CD4-positive, alpha-beta T cell treated with Interleukin-12 subunit alpha and Interleukin-12 subunit beta, for 1 hour (primary cell): ENCODE data around the gene PPP6R2.
"Not testable (repeated sequence)": the region's sequence is repeated elsewhere in the genome, so short reads cannot be mapped to it uniquely, and the experiment has no call there.

Experiments
- DNase-seq: peaks from one replicate; pipeline ENCODE4 v3.0.0-alpha.2; 2020

PPP6R2 gene

GRCh38 chr22:50318698-50319411 is 24.3 kb upstream of the PPP6R2 start:
- DNase-seq, result no peak

- no peak for DNase-seq
Measured at GRCh38 chr22:50319503-50319951, 23.6 kb upstream of the PPP6R2 start.

GRCh38 chr22:50320116-50320515 is 23.0 kb upstream of the PPP6R2 start:
- no peak for DNase-seq

DNA sequence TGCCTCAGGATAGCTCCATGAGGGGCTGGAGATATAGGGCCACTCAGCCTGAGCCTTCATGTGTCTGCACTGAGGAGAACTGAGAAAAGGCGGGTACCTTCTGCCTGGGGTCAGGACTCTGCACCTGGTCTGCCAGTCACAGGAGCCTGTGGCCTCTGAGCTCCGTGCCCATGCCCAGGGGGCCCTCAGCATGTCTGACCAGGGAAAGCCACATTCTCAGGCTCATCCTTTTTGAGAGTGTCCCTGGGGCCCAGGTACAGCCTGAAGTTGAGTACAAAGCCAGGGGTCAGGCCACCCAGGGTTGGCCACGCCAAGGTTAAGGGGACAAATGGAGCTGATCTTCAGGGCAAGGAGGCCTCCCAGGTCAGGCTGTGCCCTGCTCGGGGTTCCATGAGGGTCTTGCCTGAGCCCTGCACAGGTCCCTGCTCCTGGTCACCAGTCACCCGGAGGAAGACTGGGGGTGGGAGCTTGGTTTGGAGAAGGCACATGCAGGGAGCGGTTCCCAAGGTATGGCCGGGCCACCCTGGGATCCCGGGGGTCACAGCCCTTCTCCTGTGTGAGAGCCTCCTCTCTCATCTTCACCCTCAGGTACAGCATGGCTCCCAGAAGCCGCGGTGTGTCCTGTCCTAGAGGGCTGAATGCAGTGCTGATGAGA is 22.3 kb upstream of the PPP6R2 start:
- DNase-seq, result no peak

DNA sequence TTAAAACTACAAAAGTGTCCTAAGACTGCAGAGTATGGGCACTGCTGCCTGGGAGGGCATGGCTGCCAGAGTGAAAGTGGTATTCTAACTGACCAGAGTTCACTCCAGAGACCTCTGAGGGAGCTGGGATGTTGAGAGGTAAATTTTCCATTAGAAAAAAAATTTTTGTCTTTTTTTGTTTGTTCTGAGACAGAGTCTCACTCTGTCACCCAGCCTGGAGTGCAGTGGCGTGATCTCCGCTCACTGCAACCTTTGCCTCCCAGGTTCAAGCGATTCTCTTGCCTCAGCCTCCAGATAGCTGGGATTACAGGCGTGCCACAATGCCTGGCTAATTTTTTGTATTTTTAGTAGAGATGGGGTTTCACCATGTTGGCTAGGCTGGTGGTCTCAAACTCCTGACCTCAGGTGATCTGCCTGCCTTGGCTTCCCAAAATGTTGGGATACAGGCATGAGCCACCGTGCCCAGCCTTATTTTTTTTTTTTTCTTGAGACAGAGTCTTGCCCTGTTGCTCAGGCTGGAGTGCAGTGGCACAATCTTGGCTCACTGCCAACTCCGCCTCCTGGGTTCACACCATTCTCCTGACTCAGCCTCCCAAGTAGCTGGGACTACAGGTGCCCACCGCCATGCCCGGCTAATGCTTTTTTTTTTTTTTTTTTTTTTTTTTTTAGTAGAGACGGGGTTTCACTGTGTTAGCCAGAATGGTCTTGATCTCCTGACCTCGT is 20.6 kb upstream of the PPP6R2 start:
- DNase-seq, result not testable (repeated sequence)

GRCh38 chr22:50323900-50324299 is 19.2 kb upstream of the PPP6R2 start:
- no peak for DNase-seq

- DNase-seq, result no peak
Measured at GRCh38 chr22:50325444-50326224, 17.5 kb upstream of the PPP6R2 start.

GRCh38 chr22:50326225-50326955 is 16.7 kb upstream of the PPP6R2 start:
- no peak for DNase-seq

DNA sequence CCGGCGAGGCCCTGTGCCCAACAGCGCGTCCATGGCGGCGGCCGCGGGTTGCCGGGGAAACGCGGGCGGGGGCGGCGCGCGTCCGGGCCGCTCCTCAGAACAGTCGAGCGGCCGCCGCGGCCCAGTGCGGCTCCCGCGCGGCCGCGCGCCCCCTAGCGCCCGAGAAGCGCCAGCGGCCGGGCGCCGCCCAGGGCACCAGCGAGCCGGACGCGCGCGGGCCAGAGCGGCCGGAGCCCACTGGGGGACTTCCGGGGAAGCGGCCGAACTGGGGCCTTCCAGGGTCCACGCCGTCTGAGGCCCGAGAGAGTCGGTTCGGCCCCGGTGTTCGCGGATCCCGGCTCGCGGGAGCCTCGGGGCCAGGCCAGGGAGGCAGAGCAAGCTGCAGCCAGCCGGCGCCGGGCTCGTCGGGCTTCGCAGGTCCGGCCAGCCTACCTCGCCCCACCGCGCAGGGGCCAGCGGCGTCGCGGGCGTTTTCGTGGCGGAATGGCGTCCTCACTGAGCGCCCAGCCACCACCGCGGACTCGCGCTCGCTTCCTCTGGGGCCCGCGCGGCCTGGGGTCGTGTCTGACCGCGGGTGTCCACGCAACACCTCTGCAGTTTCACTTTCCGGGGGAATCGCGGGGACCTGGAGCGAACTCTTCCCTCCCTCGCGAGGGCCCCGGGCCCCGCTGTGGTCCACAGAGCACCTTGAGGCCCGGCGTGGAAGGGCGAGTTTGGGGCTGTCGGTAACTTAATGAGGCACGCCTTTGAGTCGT is 16.0 kb upstream of the PPP6R2 start, which contains the start of gene DENND6B:
Gene DENND6B (minus strand): TSS at position 57 of the 755 bp plus-strand sequence. CDS start 24 bp downstream, at position 33.
- DNase-seq, result peak; percentile 77

DNA sequence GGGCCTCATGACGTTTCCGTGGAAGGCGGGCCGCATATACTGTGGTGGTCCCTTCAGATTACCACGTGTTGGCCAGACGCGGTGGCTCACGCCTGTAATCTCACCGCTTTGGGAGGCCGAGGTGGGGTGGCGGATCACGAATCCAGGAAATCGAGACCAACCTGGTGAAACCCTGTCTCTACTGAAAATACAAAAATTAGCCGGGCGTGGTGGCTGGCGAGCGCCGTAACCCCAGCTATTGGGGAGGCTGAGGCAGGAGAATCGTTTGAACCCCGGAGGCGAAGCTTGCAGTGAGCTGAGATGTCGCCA is 15.5 kb upstream of the PPP6R2 start:
- no peak for DNase-seq

DNA sequence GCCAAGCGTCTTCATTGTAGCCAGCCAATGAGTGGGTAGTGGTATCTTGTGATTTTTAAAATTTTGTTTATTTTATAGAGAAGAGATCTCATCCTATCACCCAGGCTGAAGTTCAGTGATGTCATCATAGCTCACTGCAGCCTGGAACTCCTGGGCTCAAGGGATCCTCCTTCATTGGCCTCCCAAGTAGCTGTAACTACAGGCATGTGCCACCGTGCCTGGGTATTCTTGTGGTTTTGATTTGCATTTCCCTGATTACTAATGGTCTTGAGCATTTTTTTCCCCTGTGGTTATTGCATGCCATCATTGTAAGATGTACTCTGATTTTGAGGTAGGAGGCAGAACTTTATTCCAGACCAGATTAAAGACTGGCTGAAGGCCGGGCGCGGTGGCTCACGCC is 13.9 kb upstream of the PPP6R2 start:
- no peak for DNase-seq

DNA sequence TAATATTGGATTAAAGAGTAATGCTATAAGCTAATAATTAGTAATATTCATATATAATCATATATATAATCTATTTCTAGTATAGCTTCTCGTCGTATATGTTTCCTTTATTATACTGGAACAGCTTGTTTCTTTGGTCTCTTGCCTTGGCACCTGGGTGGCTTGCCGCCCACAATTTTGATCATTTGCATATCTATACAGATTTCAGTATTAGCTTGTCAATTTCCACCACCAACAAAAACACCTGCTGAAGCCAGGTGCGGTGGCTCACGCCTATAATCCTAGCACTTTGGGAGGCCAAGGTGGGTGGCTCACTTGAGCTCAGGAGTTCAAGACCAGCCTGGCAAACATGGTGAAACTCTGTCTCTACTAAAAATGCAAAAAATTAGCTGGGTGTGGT is 8.7 kb upstream of the PPP6R2 start:
- DNase-seq, result not testable (repeated sequence)

DNA sequence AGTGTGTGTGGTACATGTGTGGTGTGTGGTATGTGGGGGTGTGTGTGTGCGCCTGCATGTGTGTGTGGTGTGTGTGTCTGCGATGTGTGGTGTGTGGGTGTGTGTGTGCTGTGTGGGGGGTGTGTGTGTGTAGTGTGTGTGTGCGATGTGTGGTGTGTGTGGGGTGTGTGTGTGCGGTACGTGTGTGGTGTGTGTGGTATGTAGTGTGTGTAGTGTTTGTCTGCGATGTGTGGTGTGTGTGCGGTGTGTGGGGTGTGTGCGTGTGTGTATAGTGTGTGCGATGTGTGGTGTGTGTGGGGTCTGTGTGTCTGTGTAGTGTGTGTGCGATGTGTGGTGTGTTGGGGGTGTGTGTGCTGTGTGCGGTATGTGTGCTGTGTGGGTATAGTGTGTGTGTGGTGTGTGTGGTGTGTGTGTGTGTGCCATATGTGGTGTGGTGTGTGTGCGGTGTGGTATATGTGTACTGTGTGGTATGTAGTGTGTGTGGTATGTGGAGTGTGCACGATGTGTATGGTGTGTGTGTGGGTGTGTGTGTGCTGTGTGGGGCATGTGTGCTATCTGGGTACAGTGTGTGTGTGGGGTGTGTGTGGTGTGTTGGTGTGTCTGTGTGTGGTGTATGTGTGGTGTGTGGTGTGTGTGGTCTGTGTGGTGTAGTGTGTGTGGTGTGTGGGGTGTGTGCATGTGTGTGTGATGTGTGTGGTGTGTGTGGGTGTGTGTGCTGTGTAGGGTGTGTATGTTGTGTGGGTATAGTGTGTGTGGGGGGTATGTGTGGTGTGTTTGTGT is 5.7 kb upstream of the PPP6R2 start:
- DNase-seq, result no peak

DNA sequence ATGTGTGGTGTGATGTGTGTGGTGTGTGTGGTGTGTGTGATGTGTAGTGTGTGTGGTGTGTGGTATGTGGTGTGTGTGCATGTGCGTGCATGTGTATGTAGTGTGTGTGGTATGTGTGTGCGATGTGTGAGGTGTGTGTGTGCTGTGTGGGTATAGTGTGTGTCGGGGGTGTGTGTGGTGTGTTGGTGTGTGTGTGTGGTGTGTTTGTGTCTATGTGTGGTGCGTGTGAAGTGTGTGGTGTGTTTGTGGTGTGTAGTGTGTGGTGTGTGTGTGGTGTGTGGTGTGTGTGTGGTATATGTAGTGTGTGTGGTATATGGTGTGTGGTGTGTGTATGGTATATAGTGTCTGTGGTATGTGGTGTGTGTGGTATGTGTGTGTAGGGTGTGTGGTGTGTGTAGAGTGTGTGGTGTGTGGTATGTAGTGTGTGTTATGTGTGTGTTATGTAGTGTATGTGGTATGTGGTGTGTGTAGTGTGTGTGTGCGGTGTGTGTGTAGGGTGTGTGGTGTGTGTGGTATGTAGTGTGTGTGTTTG is 5.0 kb upstream of the PPP6R2 start:
- no peak for DNase-seq

DNA sequence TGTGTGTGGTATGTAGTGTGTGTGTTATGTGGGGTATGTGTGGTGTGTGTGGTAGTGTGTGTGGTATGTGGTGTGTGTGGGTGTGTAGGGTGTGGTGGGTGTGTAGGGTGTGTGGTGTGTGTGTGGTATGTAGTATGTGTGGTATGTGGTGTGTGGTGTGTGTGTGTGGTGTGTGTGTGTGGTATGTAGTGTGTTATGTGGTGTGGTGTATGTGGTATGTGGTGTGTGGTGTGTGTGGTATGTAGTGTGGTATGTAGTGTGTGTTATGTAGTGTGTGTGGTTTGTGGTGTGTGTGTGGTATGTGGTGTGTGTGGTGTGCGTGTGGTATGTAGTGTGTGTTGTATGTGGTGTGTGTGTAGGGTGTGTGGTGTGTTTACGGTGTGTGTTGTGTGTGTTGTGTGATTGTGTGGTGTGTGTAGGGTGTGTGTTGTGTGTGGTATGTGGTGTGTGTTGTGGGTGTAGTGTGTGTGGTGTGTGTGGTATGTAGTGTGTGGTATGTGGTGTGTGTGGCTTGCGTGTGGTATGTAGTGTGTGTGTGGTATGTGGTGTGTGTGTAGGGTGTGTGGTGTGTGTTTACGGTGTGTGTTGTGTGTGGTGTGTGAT is 4.2 kb upstream of the PPP6R2 start:
- DNase-seq, result no peak

- peak; percentile 40 for DNase-seq
Measured at GRCh38 chr22:50339945-50340879, 2.9 kb upstream of the PPP6R2 start.

DNA sequence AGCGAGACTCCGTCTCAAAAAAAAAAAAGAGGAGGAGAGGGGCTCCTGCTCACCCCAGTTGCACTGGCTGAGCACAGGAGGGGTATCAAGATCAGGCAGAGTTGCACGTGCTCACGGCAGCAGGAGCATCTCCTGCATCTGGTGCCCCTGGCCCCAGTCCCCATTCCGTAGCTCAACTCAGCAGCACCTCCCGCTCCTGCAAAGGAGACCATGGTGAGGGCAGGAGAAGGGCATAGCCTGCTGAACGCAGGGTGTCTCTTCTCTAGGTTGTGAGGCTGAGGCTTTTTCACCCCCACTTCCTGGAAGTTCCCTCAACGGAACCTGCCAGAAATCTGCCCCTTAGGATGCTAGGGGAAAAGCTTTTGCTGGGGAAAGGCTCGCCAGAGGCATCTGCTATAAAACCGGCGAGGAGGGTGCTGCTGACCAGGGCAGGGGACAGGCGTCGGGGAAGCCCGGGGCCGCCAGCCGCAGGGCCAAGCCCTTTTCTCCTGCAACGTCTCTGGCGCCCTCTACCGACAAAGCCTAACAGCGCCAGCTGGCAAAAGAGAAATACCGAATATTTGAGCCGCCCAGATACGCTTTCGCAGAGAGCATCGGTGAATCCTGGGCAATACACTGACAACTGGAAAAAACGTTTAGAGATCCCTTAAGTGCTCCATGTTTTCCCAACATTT is 1.0 kb upstream of the PPP6R2 start:
- peak; percentile 88 for DNase-seq

GRCh38 chr22:50343541-50343935 is 411 bp downstream of the PPP6R2 start:
- DNase-seq, result no peak
